B cell (primary cell): ENCODE results near the gene FAM240B. TPM values are rescaled to one million over a fixed set of nuclear protein-coding genes. Genes with fewer than 3 reads are reported as not detected.

ENCODE experiments used
- ATAC-seq: fragments of 200-7000 bp; cut with Tn5 transposase; one replicate; pipeline ENCODE4 v1.10.0; 2021; ENCODE audit warnings: low read depth, mild to moderate bottlenecking, moderate number of reproducible peaks, moderate library complexity
- CTCF ChIA-PET: fragments of 350-600 bp; sonication (Branson Sonifier 250); formaldehyde crosslinking; loops from one replicate; lab custom pipeline; 2021; ENCODE audit warnings: antibody characterized with exemption, inconsistent platforms; lab: Charles Lee
- POLR2A ChIA-PET: fragments of 350-600 bp; sonication (Branson Sonifier 250); formaldehyde crosslinking; loops from one replicate; lab custom pipeline; 2021; ENCODE audit warnings: antibody characterized with exemption; lab: Charles Lee
- DNase-seq: peaks from one replicate; pipeline ENCODE4 v3.0.0; 2013
- H2AFZ ChIP-seq: 2 replicates; pipeline ENCODE4 v1.6.1; 2012; ENCODE audit warnings: mild to moderate bottlenecking, low read depth, low read length; ENCODE audit not compliant: insufficient read depth, poor library complexity, severe bottlenecking
- H3K27ac ChIP-seq, 2 donors: 1 replicate in 1 of 2; 2 replicates in 1 of 2; pipeline ENCODE4 v1.5.1; 2012 to 2013; ENCODE audit warnings: low read length in 2 of 2, mild to moderate bottlenecking in 2 of 2, moderate library complexity in 1 of 2
- H3K27me3 ChIP-seq, 4 experiments: fragments of 200-600 bp in 1 of 4; sonication (generic) in 1 of 4; replicated peaks in 1 of 4; 1 replicate in 2 of 4; 2 replicates in 2 of 4; pipeline versions ENCODE4 v1.6.1 to v1.7.0; 2013 to 2016; ENCODE audit warnings: low read length in 3 of 4, mild to moderate bottlenecking in 2 of 4, mixed read lengths in 1 of 4, moderate library complexity in 1 of 4; ENCODE audit not compliant: insufficient read depth in 4 of 4, control insufficient read depth in 3 of 4; ENCODE audit errors: control extremely low read depth in 1 of 4
- H3K36me3 ChIP-seq, 2 experiments: replicated peaks in 1 of 2; 1 replicate in 1 of 2; 2 replicates in 1 of 2; pipeline versions ENCODE4 v1.6.1 to v1.7.1; 2013; ENCODE audit warnings: low read length in 1 of 2; ENCODE audit not compliant: insufficient read depth in 2 of 2, control insufficient read depth in 1 of 2; ENCODE audit errors: control extremely low read depth in 1 of 2, extremely low read depth in 1 of 2
- H3K4me1 ChIP-seq, 2 donors: fragments of 200-600 bp in 1 of 2; sonication (generic) in 1 of 2; 1 replicate in 1 of 2; 2 replicates in 1 of 2; pipeline versions ENCODE4 v1.5.1 to v1.6.1; 2013 to 2017; ENCODE audit warnings: low read length in 2 of 2; ENCODE audit not compliant: control insufficient read depth in 2 of 2, insufficient read depth in 2 of 2
- H3K4me2 ChIP-seq: replicated peaks from 2 replicates; pipeline ENCODE3; 2012; ENCODE audit warnings: mild to moderate bottlenecking, low read depth, low read length; ENCODE audit not compliant: poor library complexity, severe bottlenecking
- H3K4me3 ChIP-seq, 5 experiments: fragments of 200-600 bp in 1 of 5; sonication (generic) in 1 of 5; 1 replicate in 3 of 5; 2 replicates in 2 of 5; pipeline versions ENCODE4 v1.5.1 to v1.7.0; 2011 to 2016; ENCODE audit warnings: low read length in 4 of 5, mild to moderate bottlenecking in 4 of 5, low read depth in 2 of 5, control low read depth in 1 of 5, moderate library complexity in 1 of 5; ENCODE audit not compliant: insufficient read depth in 1 of 5; ENCODE audit errors: control extremely low read depth in 1 of 5, extremely low read depth in 1 of 5
- H3K79me2 ChIP-seq: fragments of 200-600 bp; sonication (generic); one replicate; pipeline ENCODE4 v1.6.0; 2016; ENCODE audit warnings: low read length; ENCODE audit not compliant: control insufficient read depth, insufficient read depth
- H3K9ac ChIP-seq: fragments of 200-600 bp; sonication (generic); 2 replicates; pipeline ENCODE4 v1.6.1; 2017; ENCODE audit warnings: mild to moderate bottlenecking, low read length, moderate library complexity
- H3K9me3 ChIP-seq, 3 donors: one replicate each; pipeline versions ENCODE4 v1.6.1 to v1.7.1; 2013; ENCODE audit warnings: low read length in 2 of 3; ENCODE audit not compliant: control insufficient read depth in 2 of 3, insufficient read depth in 1 of 3; ENCODE audit errors: control extremely low read depth in 1 of 3
- H4K20me1 ChIP-seq: 2 replicates; pipeline ENCODE4 v1.6.0; 2012; ENCODE audit warnings: mild to moderate bottlenecking, low read length; ENCODE audit not compliant: insufficient read depth, control insufficient read depth, poor library complexity, severe bottlenecking
- H3K27ac Mint-ChIP-seq: one replicate; pipeline ENCODE4 v1.8.0; 2021; ENCODE audit warnings: mixed read lengths
- H3K27me3 Mint-ChIP-seq: one replicate; pipeline ENCODE4 v1.8.0; 2021; ENCODE audit warnings: mixed read lengths
- H3K4me1 Mint-ChIP-seq: one replicate; pipeline ENCODE4 v1.8.0; 2021; ENCODE audit warnings: mixed read lengths
- H3K4me3 Mint-ChIP-seq: one replicate; pipeline ENCODE4 v1.8.0; 2021; ENCODE audit warnings: mixed read lengths
- H3K9me3 Mint-ChIP-seq: one replicate; pipeline ENCODE4 v1.8.0; 2022; ENCODE audit warnings: mixed read lengths; ENCODE audit not compliant: insufficient read depth
- EZH2 ChIP-seq: IDR thresholded peaks from 2 replicates; pipeline ENCODE4 v1.6.1; 2012; ENCODE audit warnings: borderline replicate concordance, low read depth, mild to moderate bottlenecking, moderate library complexity, low read length; ENCODE audit not compliant: insufficient read depth, poor library complexity, severe bottlenecking
- WGBS: methylation state at CpG from one replicate; pipeline ENCODE4 v1.1.5; 2013; ENCODE audit warnings: missing lambda C conversion rate; ENCODE audit not compliant: insufficient coverage; 5-methylcytosine and 5-hydroxymethylcytosine counted together
- intact Hi-C: fragments of 100-400 bp; cut with micrococcal nuclease; formaldehyde crosslinking; loops from one replicate; pipeline ENCODE4 v1.10.0; 2022
- polyA plus RNA-seq: library from polyadenylated mRNA; depleted of rRNA; stranded (reverse); fragments of >200 nt; gene quantifications from 2 replicates; pipeline ENCODE4 v1.2.3, GENCODE V29; 2012
- total RNA-seq, 2 donors: library from RNA; stranded (reverse); fragments of 120-200 nt in 1 of 2; gene quantifications; 1 replicate in 1 of 2; 2 replicates in 1 of 2; pipeline versions ENCODE4 v1.2.3 to v1.2.4, GENCODE V29; 2013 to 2022
- TF ChIP-seq, protein P1 (sequence below): fragments of 200-600 bp; IDR thresholded peaks from one replicate; pipeline ENCODE4 v1.8.0; 2022; ENCODE audit warnings: antibody characterized with exemption, mild to moderate bottlenecking

Gene FAM240B
- total and polyA plus RNA-seq, 2 donors (not counting 1 experiment from before 2014, with no cell fraction given): not detected

DNA sequence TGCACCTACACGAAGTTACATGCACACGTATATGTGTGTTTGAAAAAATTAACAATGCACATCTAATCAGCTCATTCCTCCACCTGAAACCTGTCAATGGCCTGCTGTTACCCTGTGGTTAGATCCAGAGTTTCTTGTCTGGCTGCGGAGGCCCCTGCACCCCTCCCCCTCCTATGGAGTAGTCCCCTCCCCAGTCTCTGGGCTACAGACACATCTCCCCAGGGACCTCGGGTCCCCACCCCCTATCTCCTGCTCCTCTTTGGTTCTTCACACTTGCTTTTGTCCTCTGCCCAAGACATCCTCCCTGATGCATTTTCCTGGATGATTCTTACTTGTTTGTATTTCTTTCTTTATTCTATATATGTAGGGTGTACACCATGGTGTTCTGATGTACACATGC is 27.2 kb downstream of the FAM240B start:
- Histone ChIP-seq H3K4me1 (no peaks in the 10 kb centered on the region), H3K27me3 (no peaks in the 10 kb centered on the region), H3K4me2 (no peak overlapping the region), H4K20me1 (no peaks in the 10 kb centered on the region), H3K79me2 (no peaks in the 10 kb centered on the region), H3K36me3 (no peaks in the 10 kb centered on the region), H2AFZ (no peak overlapping the region), H3K9ac (no peak overlapping the region), H3K9me3 (peaks cover 0 to 7% (median 0%) of the 10 kb centered on the region in 3 donors), H3K4me3 (no peak overlapping the region), H3K27ac (no peak overlapping the region)
- Mint-ChIP-seq H3K4me3 (no peak overlapping the region), H3K4me1 (no peaks in the 10 kb centered on the region), H3K27ac (no peak overlapping the region), H3K9me3 (no peaks in the 10 kb centered on the region), H3K27me3 (no peaks in the 10 kb centered on the region)
- TF ChIP-seq, protein P1, sequence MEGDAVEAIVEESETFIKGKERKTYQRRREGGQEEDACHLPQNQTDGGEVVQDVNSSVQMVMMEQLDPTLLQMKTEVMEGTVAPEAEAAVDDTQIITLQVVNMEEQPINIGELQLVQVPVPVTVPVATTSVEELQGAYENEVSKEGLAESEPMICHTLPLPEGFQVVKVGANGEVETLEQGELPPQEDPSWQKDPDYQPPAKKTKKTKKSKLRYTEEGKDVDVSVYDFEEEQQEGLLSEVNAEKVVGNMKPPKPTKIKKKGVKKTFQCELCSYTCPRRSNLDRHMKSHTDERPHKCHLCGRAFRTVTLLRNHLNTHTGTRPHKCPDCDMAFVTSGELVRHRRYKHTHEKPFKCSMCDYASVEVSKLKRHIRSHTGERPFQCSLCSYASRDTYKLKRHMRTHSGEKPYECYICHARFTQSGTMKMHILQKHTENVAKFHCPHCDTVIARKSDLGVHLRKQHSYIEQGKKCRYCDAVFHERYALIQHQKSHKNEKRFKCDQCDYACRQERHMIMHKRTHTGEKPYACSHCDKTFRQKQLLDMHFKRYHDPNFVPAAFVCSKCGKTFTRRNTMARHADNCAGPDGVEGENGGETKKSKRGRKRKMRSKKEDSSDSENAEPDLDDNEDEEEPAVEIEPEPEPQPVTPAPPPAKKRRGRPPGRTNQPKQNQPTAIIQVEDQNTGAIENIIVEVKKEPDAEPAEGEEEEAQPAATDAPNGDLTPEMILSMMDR: no peak
- TF ChIP-seq EZH2: no peak
- intact Hi-C loops: no loop called here
- CTCF ChIA-PET: no interaction called here
- DNase-seq (no peak), ATAC-seq (no peak)
- 50% methylated on average over 2 of the region's 4 CpGs for WGBS
- POLR2A ChIA-PET: no interaction called here

DNA sequence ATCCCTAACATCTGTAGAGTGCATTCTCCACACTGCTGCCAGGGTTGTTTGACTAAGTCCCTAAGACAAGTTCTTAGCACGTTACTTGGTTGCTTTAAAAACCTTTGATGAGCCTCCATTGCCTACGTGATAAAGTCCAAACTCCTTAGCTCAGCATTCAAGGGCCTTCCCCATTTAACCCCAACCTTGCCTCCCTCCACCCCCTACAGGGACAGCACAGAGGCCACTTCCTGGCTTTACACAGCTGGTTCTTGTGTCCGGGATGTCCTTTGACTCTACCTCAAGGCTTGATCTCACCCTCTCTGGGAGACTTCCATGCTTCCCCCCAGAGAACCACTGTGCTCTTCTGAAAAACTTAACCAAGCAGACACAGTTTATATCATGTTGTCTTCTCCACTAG is 29.4 kb downstream of the FAM240B start:
- intact Hi-C loops: no loop called here
- Histone ChIP-seq H3K4me2 (no peak overlapping the region), H3K36me3 (no peaks in the 10 kb centered on the region), H4K20me1 (no peaks in the 10 kb centered on the region), H3K27me3 (peaks cover 0 to 4% (median 0%) of the 10 kb centered on the region in 4 experiments), H2AFZ (no peak overlapping the region), H3K79me2 (no peaks in the 10 kb centered on the region), H3K9me3 (peaks cover 0 to 7% (median 0%) of the 10 kb centered on the region in 3 donors), H3K4me1 (no peaks in the 10 kb centered on the region), H3K9ac (no peak overlapping the region), H3K27ac (no peak overlapping the region), H3K4me3 (no peak overlapping the region)
- no peak for DNase-seq
- no peak for TF ChIP-seq EZH2
- TF ChIP-seq, protein P1: no peak
- Mint-ChIP-seq H3K27me3 (no peaks in the 10 kb centered on the region), H3K27ac (no peak overlapping the region), H3K4me1 (no peaks in the 10 kb centered on the region), H3K9me3 (no peaks in the 10 kb centered on the region), H3K4me3 (no peak overlapping the region)
- ChIA-PET POLR2A (no interaction called here), CTCF (no interaction called here)
- WGBS: 64% methylated on average over 3 of the region's 3 CpGs
- no peak for ATAC-seq
